Parathyroid adenoma (tissue), 2 donors: ENCODE data around the gene DAGLA.

Experiments used
- H2AFZ ChIP-seq: fragments of 300-600 bp; sonication (generic); one replicate; pipeline ENCODE4 v1.7.0; 2017; ENCODE audit warnings: antibody characterized with exemption, mild to moderate bottlenecking
- H3K27ac ChIP-seq: fragments of 300-600 bp; sonication (generic); one replicate; pipeline ENCODE4 v1.7.0; 2017
- H3K27me3 ChIP-seq: fragments of 300-600 bp; sonication (generic); one replicate; pipeline ENCODE4 v1.7.0; 2017; ENCODE audit warnings: low read length; ENCODE audit not compliant: control insufficient read depth, insufficient read depth
- H3K36me3 ChIP-seq: fragments of 300-600 bp; sonication (generic); one replicate; pipeline ENCODE4 v1.7.0; 2017; ENCODE audit warnings: low read length; ENCODE audit not compliant: control insufficient read depth, insufficient read depth
- H3K4me1 ChIP-seq: fragments of 300-600 bp; sonication (generic); one replicate; pipeline ENCODE4 v1.7.0; 2017; ENCODE audit warnings: control low read depth
- H3K4me2 ChIP-seq: fragments of 300-600 bp; sonication (generic); one replicate; pipeline ENCODE4 v1.7.0; 2017; ENCODE audit warnings: low read length
- H3K4me3 ChIP-seq: fragments of 300-600 bp; sonication (generic); one replicate; pipeline ENCODE4 v1.7.0; 2017; ENCODE audit warnings: low read depth, low read length
- H3K79me2 ChIP-seq: fragments of 300-600 bp; sonication (generic); one replicate; pipeline ENCODE4 v1.7.0; 2017; ENCODE audit warnings: control low read depth
- H3K9ac ChIP-seq: fragments of 300-600 bp; sonication (generic); one replicate; pipeline ENCODE4 v1.7.0; 2017; ENCODE audit warnings: mild to moderate bottlenecking
- H3K9me3 ChIP-seq: fragments of 300-600 bp; sonication (generic); one replicate; pipeline ENCODE4 v1.7.0; 2017; ENCODE audit warnings: low read length; ENCODE audit not compliant: control insufficient read depth
- TF ChIP-seq, protein P1 (sequence below): fragments of 300-600 bp; sonication (generic); IDR thresholded peaks from one replicate; pipeline ENCODE4 v1.7.0; 2017; ENCODE audit warnings: antibody characterized with exemption, mild to moderate bottlenecking
- donor health status: primary hyperparathyroidism.

The DAGLA gene

DNA sequence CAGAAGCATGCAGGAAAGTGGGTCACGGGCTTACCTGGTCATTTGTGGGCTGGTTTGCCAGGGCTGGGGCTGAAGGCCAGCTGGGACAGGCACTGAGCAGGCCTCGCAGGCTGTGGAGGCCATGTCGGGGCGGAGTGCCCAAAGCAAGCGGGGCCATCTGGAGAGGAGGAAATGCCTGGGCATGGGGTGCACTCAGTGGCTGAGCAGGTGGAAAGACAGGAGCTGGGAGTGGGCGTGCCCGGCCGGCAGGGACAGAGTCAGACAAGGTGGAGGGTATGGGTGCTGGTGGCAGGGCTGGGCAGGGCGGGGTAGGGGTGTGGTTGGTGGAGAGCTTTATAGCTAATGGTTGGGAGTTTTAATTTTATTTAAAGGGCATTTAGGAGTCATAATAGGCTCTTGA, 27.4 kb downstream of the DAGLA start:
- Histone ChIP-seq H2AFZ (no peak overlapping the region), H3K27me3 (no peaks in the 10 kb centered on the region), H3K79me2 (no peaks in the 10 kb centered on the region), H3K9ac (no peak overlapping the region), H3K36me3 (no peaks in the 10 kb centered on the region), H3K4me1 (no peaks in the 10 kb centered on the region), H3K9me3 (no peaks in the 10 kb centered on the region), H3K4me2 (no peak overlapping the region), H3K27ac (no peak overlapping the region), H3K4me3 (no peak overlapping the region)
- TF ChIP-seq, protein P1, sequence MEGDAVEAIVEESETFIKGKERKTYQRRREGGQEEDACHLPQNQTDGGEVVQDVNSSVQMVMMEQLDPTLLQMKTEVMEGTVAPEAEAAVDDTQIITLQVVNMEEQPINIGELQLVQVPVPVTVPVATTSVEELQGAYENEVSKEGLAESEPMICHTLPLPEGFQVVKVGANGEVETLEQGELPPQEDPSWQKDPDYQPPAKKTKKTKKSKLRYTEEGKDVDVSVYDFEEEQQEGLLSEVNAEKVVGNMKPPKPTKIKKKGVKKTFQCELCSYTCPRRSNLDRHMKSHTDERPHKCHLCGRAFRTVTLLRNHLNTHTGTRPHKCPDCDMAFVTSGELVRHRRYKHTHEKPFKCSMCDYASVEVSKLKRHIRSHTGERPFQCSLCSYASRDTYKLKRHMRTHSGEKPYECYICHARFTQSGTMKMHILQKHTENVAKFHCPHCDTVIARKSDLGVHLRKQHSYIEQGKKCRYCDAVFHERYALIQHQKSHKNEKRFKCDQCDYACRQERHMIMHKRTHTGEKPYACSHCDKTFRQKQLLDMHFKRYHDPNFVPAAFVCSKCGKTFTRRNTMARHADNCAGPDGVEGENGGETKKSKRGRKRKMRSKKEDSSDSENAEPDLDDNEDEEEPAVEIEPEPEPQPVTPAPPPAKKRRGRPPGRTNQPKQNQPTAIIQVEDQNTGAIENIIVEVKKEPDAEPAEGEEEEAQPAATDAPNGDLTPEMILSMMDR = no peak

DNA sequence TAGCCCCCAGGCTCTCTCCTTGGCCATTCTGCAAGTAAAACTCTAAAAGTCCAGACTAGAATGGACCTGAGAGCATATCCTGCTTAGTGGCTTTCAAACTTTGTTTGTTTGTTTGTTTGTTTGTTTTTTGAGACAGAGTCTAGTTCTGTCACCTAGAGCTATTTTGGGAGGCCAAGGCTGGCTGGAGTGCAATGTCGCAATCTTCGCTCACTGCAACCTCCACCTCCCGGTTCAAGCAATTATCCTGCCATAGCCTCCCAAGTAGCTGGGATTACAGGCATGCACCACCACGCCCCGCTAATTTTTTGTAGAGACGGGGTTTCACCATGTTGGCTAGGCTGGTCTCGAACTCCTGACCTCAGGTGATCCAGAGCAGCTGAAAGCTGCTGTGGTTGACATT, 28.9 kb downstream of the DAGLA start:
- H3K9me3 ChIP-seq = no peaks in the 10 kb centered on the region
- H3K4me3 ChIP-seq = no peak overlapping the region
- TF ChIP-seq, protein P1 = no peak
- H3K27me3 ChIP-seq = no peaks in the 10 kb centered on the region
- H3K4me2 ChIP-seq = no peak overlapping the region
- no peaks in the 10 kb centered on the region for H3K79me2 ChIP-seq
- H3K9ac ChIP-seq = no peak overlapping the region
- H3K27ac ChIP-seq = no peak overlapping the region
- H3K36me3 ChIP-seq = no peaks in the 10 kb centered on the region
- no peak overlapping the region for H2AFZ ChIP-seq
- no peaks in the 10 kb centered on the region for H3K4me1 ChIP-seq

DNA sequence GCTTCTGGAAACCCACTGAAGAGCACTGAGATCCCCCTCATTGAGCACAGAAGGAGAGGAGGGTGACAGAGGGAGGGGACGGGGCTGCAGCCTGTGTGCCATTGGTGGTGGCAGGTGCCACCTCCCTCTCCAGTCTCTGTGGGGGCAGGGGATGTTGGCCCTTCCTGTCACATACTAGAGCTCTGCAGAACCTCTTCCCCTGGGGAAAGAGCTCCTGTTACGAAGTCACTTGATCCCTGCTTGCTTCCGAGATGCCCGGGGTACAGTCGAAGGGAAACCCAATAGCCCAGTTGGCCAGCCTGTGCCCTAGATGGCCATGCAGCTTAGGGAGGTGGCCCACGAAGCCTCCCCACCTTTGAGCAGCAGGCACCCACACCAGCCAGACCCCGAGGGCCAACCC, 29.4 kb downstream of the DAGLA start:
- Histone ChIP-seq H3K9me3 (no peaks in the 10 kb centered on the region), H2AFZ (no peak overlapping the region), H3K9ac (no peak overlapping the region), H3K79me2 (no peaks in the 10 kb centered on the region), H3K4me2 (no peak overlapping the region), H3K4me3 (no peak overlapping the region), H3K4me1 (no peaks in the 10 kb centered on the region), H3K27me3 (no peaks in the 10 kb centered on the region), H3K27ac (no peak overlapping the region), H3K36me3 (no peaks in the 10 kb centered on the region)
- TF ChIP-seq, protein P1 = no peak

DNA sequence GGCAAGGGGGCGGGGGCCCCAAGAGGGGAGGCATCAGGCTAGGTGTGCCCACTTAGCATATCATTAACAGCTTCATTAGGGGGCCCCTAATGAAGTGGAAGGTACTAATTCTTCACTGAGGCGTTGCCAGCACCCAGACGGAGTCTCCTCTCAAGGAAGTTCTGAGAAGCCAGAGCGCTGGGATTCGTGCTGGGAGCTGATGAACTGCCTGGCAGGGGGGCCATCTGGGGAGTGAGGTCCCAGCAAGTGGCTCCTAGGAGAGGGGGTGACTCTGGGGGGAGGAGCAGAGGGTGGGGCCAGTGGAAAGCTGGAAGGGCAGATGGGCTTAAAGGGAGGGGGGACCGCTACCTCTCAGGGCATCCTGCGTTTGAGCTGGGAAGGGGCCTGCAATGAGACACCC, 29.8 kb downstream of the DAGLA start:
- Histone ChIP-seq H3K27ac (no peak overlapping the region), H3K9ac (no peak overlapping the region), H3K9me3 (no peaks in the 10 kb centered on the region), H2AFZ (no peak overlapping the region), H3K27me3 (no peaks in the 10 kb centered on the region), H3K4me3 (no peak overlapping the region), H3K4me1 (no peaks in the 10 kb centered on the region), H3K36me3 (no peaks in the 10 kb centered on the region), H3K4me2 (no peak overlapping the region), H3K79me2 (no peaks in the 10 kb centered on the region)
- TF ChIP-seq, protein P1 = no peak

DNA sequence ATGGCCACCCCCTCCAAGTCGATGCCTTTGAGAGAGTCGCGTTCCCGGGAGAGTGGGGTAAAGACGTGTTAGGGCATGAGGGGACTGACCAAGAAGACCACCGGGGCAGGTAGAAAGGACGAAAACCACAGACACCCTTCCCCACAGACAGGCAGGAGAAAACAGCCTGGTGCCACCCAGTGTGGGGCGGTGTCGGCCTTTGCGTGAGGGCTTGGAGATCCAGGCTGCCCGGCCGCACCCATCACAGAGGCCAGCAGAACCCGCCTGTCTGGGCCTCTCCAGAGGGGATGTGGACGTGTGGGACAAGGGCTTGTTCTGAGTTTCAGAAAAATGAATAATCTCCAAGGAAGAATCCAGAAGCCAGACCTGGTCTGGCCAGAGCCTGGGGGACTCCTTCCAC, 30.8 kb downstream of the DAGLA start:
- no peaks in the 10 kb centered on the region for H3K9me3 ChIP-seq
- TF ChIP-seq, protein P1 = no peak
- H2AFZ ChIP-seq = no peak overlapping the region
- no peaks in the 10 kb centered on the region for H3K4me1 ChIP-seq
- H3K27ac ChIP-seq = no peak overlapping the region
- H3K79me2 ChIP-seq = no peaks in the 10 kb centered on the region
- no peak overlapping the region for H3K4me3 ChIP-seq
- H3K27me3 ChIP-seq = no peaks in the 10 kb centered on the region
- no peak overlapping the region for H3K4me2 ChIP-seq
- no peaks in the 10 kb centered on the region for H3K36me3 ChIP-seq
- no peak overlapping the region for H3K9ac ChIP-seq
